ENCODE results near the gene HOXA5.

GRCh38 chr7:27161214-27161720 lies 17.8 kb upstream of the HOXA5 start:
- TF ChIP-seq PAX5 (IDR thresholded peaks at IDR 0.05; ENCODE audit: insufficient read depth, low read length, severe bottlenecking) (no peak), POLR2A (IDR thresholded peaks at IDR 0.05; ENCODE audit: low read depth, low read length) (no peak), POLR2AphosphoS5 (IDR thresholded peaks at IDR 0.05; ENCODE audit: low read depth, low read length) (no peak), TAF1 (IDR thresholded peaks at IDR 0.05; ENCODE audit: low read depth, low read length) (no peak), POU2F2 (IDR thresholded peaks at IDR 0.05; ENCODE audit: low read depth, low read length) (no peak), SPI1 (IDR thresholded peaks at IDR 0.05; ENCODE audit: low read depth, low read length) (no peak)

All from GM12891 (cell line).